ENCODE results near the gene COX8A. TPM values are rescaled to one million over a fixed set of nuclear protein-coding genes. Genes with fewer than 3 reads are reported as not detected.

The COX8A gene
- total and polyA plus RNA-seq, 12 donors = 279 to 810 (median 426) TPM

DNA sequence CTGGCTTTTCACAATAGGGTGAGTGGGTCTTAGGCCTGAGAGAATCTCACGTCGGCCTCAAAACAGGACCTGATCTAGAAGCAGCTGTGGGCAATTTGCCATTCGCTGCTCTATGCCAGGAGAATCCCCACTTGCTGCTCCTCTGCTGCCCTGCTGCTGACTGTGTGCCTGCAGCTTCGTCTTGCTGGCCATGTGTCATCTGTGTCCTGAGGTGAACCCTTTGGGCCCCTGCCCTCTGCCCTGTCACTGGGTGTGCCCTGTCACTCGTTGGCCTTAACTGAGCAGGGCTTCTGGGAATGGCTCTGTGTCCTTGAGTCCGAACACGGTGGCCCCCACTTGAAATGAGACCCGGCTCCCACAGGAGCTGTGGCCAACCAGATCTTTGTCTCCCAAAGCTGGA lies 29.4 kb upstream of the COX8A start:
- WGBS, 4 donors = 23 to 36% (median 29%) methylated on average over 7 to 8 of the region's 8 CpGs
- Histone ChIP-seq H3K27ac (peak overlapping the region; percentile 28 to 79 (median 74)), H3K9me3 (replicated peaks in 1 of 3) (no peaks in the 10 kb centered on the region), H3K4me1 (replicated peaks in 1 of 2) (peaks cover 15 to 29% of the 10 kb centered on the region in 2 donors), H3K4me3 (no peak overlapping the region), H3K36me3 (replicated peaks in 1 of 2) (peaks cover 0 to 24% of the 10 kb centered on the region in 2 donors), H3K27me3 (no peaks in the 10 kb centered on the region)
- TF ChIP-seq, protein P1, sequence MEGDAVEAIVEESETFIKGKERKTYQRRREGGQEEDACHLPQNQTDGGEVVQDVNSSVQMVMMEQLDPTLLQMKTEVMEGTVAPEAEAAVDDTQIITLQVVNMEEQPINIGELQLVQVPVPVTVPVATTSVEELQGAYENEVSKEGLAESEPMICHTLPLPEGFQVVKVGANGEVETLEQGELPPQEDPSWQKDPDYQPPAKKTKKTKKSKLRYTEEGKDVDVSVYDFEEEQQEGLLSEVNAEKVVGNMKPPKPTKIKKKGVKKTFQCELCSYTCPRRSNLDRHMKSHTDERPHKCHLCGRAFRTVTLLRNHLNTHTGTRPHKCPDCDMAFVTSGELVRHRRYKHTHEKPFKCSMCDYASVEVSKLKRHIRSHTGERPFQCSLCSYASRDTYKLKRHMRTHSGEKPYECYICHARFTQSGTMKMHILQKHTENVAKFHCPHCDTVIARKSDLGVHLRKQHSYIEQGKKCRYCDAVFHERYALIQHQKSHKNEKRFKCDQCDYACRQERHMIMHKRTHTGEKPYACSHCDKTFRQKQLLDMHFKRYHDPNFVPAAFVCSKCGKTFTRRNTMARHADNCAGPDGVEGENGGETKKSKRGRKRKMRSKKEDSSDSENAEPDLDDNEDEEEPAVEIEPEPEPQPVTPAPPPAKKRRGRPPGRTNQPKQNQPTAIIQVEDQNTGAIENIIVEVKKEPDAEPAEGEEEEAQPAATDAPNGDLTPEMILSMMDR (IDR thresholded peaks at IDR 0.05) = no peak
- peak in 1 of 2 donors; percentile 80 for TF ChIP-seq POLR2A (IDR thresholded peaks at IDR 0.05)
- intact Hi-C loops (cut with DNase I) = loop anchor here (2.0 to 10.0 kb wide), 2 partner anchors 108 to 180 kb away; partner anchors contain the start of gene ZFTA (in 1 of the 2)
- peak; percentile 72 to 95 (median 93) for DNase-seq

DNA sequence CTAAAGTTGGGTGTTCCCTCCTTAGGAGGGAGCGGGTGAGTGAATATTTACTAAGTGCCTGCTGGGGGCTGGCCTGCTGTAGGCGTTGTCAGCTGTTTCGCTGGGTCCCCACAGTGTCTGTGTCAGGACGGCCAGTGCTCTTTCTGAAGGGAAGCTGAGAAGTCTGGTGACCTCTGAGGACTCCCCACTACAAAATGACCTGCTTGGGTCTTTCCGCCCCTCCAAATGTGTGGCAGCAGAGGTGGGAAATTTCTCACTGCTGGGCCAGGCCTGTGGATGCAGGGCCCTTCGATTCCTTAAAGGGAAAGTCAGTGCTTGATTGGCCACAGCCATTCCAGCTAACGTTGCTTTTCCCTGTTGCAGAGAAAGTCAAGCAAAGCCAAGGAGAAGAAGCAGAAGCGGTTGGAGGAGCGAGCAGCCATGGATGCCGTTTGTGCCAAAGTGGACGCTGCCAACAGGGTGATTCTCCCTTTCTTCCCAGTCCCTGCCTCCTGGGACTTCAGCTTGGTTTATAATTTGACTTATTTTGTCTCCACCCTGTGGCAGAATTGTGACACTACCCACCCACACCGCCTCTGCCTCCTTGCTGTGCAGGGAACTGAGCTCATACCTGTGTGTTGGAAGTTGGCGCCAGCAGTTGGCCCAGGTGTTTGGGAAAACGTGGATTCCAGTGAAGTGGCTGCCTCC lies 28.8 kb upstream of the COX8A start:
- peak overlapping the region; percentile 28 to 79 (median 74) for H3K27ac ChIP-seq
- intact Hi-C loops (cut with DNase I) = loop anchor here (2.0 to 10.0 kb wide), 2 partner anchors 109 to 181 kb away; partner anchors contain the start of gene ZFTA (in 1 of the 2)
- H3K27me3 ChIP-seq = no peaks in the 10 kb centered on the region
- 27 to 37% (median 33%) methylated on average over 7 to 14 of the region's 14 CpGs for WGBS, 4 donors
- H3K4me1 ChIP-seq (replicated peaks in 1 of 2) = peaks cover 15 to 23% of the 10 kb centered on the region in 2 donors
- peaks cover 0 to 24% of the 10 kb centered on the region in 2 donors for H3K36me3 ChIP-seq (replicated peaks in 1 of 2)
- no peak for TF ChIP-seq POLR2A (IDR thresholded peaks at IDR 0.05)
- TF ChIP-seq, protein P1 (IDR thresholded peaks at IDR 0.05) = peak; percentile 70 to 94 (median 86)
- peak overlapping the region in 1 of 4 donors; percentile 8 for H3K4me3 ChIP-seq
- DNase-seq = peak; percentile 77 to 92 (median 88)
- no peaks in the 10 kb centered on the region for H3K9me3 ChIP-seq (replicated peaks in 1 of 3)

DNA sequence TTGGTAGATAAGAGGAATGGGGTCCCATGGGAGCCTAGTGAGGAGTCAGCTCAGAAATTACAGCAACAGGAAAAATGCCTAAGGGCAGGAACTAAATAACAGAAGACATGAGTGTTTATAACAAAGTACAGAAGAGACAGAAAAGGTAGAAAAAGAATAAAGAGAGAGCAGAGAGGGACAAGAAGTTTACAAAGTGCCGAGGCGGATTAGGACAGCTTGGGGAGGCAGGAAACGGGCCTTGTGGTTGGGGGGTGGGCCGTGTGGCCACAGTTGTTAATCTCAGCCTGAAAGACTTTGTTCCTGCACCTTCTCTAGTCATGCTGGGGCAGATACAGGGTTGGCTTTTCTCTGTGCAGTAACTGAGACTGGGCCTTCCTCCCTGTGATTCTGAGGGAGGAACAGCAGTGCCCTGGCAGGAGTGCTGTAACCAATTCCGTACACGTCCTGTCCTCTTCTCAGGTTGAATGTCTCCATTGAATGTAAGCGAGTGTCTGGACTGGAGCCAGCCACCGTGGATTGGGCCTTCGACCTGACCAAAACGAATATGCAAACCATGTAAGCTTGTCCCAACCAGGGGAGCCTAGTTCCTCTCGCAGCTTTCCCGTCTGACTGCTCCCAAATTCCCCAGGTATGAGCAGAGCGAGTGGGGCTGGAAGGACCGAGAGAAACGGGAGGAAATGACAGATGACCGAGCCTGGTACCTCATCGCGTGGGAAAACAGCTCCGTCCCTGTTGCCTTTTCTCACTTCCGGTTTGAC lies 22.5 kb upstream of the COX8A start:
- intact Hi-C loops (cut with DNase I) = no loop called here
- Histone ChIP-seq H3K36me3 (replicated peaks in 1 of 2) (peaks cover 0 to 52% of the 10 kb centered on the region in 2 donors), H3K27ac (no peak overlapping the region), H3K4me1 (replicated peaks in 1 of 2) (no peaks in the 10 kb centered on the region), H3K27me3 (no peaks in the 10 kb centered on the region), H3K4me3 (no peak overlapping the region), H3K9me3 (replicated peaks in 1 of 3) (no peaks in the 10 kb centered on the region)
- TF ChIP-seq POLR2A (IDR thresholded peaks at IDR 0.05) = no peak
- TF ChIP-seq, protein P1 (IDR thresholded peaks at IDR 0.05) = no peak
- 83 to 87% (median 84%) methylated on average over 20 of the region's 20 CpGs for WGBS, 4 donors
- no peak for DNase-seq

DNA sequence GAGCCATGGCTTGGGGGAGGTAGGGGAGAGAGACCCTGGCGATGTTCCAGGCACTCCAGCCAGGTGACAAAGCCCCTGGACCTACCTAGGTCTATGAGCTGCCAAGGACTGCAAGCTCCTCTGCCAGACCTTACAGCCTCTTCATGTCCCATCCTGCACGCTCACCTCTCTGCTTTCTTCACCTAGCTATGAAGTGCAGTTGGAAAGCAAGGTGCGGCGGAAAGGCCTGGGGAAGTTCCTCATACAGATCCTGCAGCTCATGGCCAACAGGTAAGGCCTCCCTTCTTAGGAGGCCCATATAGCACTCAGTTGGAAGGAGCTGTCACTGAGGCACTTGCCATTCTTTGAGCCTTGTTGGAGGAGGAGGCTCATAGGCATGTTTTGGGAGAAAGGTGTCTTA lies 21.9 kb upstream of the COX8A start:
- Histone ChIP-seq H3K27ac (no peak overlapping the region), H3K4me1 (replicated peaks in 1 of 2) (no peaks in the 10 kb centered on the region), H3K36me3 (replicated peaks in 1 of 2) (peaks cover 0 to 46% of the 10 kb centered on the region in 2 donors), H3K4me3 (no peak overlapping the region), H3K9me3 (replicated peaks in 1 of 3) (no peaks in the 10 kb centered on the region), H3K27me3 (no peaks in the 10 kb centered on the region)
- intact Hi-C loops (cut with DNase I) = no loop called here
- no peak for DNase-seq
- 90 to 98% (median 98%) methylated on average over 4 of the region's 4 CpGs for WGBS, 4 donors
- no peak for TF ChIP-seq POLR2A (IDR thresholded peaks at IDR 0.05)
- TF ChIP-seq, protein P1 (IDR thresholded peaks at IDR 0.05) = no peak
